Upper lobe of right lung (tissue), 1 donor: Measurements from ENCODE around the gene OGA. TPM values are rescaled to one million over a fixed set of nuclear protein-coding genes. Genes with fewer than 3 reads are reported as not detected.
A peak's percentile ranks its signal among the peaks of the same experiment; 100 is the strongest.

Experiments used
- ATAC-seq: fragments of 200-7000 bp; cut with Tn5 transposase; one replicate; pipeline ENCODE4 v1.9.1; 2020; ENCODE audit warnings: mild to moderate bottlenecking, moderate library complexity
- DNase-seq: peaks from one replicate; pipeline ENCODE4 v3.0.0-alpha.2; 2020
- H3K27ac ChIP-seq: fragments of 200-600 bp; one replicate; pipeline ENCODE4 v1.8.0; 2022
- H3K27me3 ChIP-seq: fragments of 200-600 bp; one replicate; pipeline ENCODE4 v1.8.0; 2022; ENCODE audit warnings: mild to moderate bottlenecking
- H3K36me3 ChIP-seq: fragments of 200-600 bp; one replicate; pipeline ENCODE4 v1.8.0; 2022
- H3K4me1 ChIP-seq: fragments of 200-600 bp; one replicate; pipeline ENCODE4 v1.8.0; 2022
- H3K4me3 ChIP-seq: fragments of 200-600 bp; one replicate; pipeline ENCODE4 v1.8.0; 2022; ENCODE audit warnings: mild to moderate bottlenecking
- H3K9me3 ChIP-seq: fragments of 200-600 bp; one replicate; pipeline ENCODE4 v1.8.0; 2022
- CTCF ChIP-seq: fragments of 200-600 bp; IDR thresholded peaks from one replicate; pipeline ENCODE4 v1.8.0; 2022; ENCODE audit warnings: antibody characterized with exemption
- intact Hi-C: fragments of 100-400 bp; cut with DNase I; formaldehyde crosslinking; loops from one replicate; pipeline ENCODE4 v1.11.0; 2022
- total RNA-seq: library from RNA; stranded (reverse); fragmentation: NEBNext Ultra II Directional; extraction: Animal tissue kit (Norgen Biotek cat#: 25700); gene quantifications from one replicate; pipeline ENCODE4 v1.2.1, GENCODE V29; 2021
- donor health status: DM: no; HTN: yes; CAD: no; lungs with severe emphysema.

OGA gene
- total RNA-seq, 1 donor from 2014 or later, result 91.6 TPM

- no peaks in the 10 kb centered on the region for H3K27me3 ChIP-seq
- DNase-seq (no peak), ATAC-seq (no peak)
- no peaks in the 10 kb centered on the region for H3K4me1 ChIP-seq
- no peak for TF ChIP-seq CTCF
- intact Hi-C loops, result no loop called here
- no peaks in the 10 kb centered on the region for H3K9me3 ChIP-seq
- H3K4me3 ChIP-seq, result no peak overlapping the region
- H3K27ac ChIP-seq, result no peak overlapping the region
- no peaks in the 10 kb centered on the region for H3K36me3 ChIP-seq
These were observed 59.4 kb downstream of the OGA start for GRCh38 chr10:101758858-101759257.

GRCh38 chr10:101752241-101752640, 66.0 kb downstream of the OGA start:
- Histone ChIP-seq H3K27ac (no peak overlapping the region), H3K27me3 (no peaks in the 10 kb centered on the region), H3K4me1 (no peaks in the 10 kb centered on the region), H3K9me3 (no peaks in the 10 kb centered on the region), H3K36me3 (no peaks in the 10 kb centered on the region), H3K4me3 (no peak overlapping the region)
- TF ChIP-seq CTCF, result no peak
- ATAC-seq (no peak), DNase-seq (no peak)
- intact Hi-C loops, result no loop called here

- Histone ChIP-seq H3K36me3 (no peaks in the 10 kb centered on the region), H3K4me3 (no peak overlapping the region), H3K27ac (no peak overlapping the region), H3K4me1 (peaks cover 4% of the 10 kb centered on the region), H3K9me3 (no peaks in the 10 kb centered on the region), H3K27me3 (no peaks in the 10 kb centered on the region)
- ATAC-seq (no peak), DNase-seq (no peak)
- no peak for TF ChIP-seq CTCF
- intact Hi-C loops, result no loop called here
These were observed 68.9 kb downstream of the OGA start for GRCh38 chr10:101749047-101750016.

GRCh38 chr10:101748496-101748895, 69.7 kb downstream of the OGA start:
- intact Hi-C loops, result no loop called here
- H3K9me3 ChIP-seq, result no peaks in the 10 kb centered on the region
- TF ChIP-seq CTCF, result no peak
- H3K36me3 ChIP-seq, result no peaks in the 10 kb centered on the region
- H3K27me3 ChIP-seq, result no peaks in the 10 kb centered on the region
- H3K4me1 ChIP-seq, result peaks cover 4% of the 10 kb centered on the region
- no peak for ATAC-seq
- H3K4me3 ChIP-seq, result no peak overlapping the region
- no peak overlapping the region for H3K27ac ChIP-seq
- DNase-seq, result no peak

- Histone ChIP-seq H3K4me3 (no peak overlapping the region), H3K36me3 (no peaks in the 10 kb centered on the region), H3K9me3 (no peaks in the 10 kb centered on the region), H3K4me1 (peaks cover 4% of the 10 kb centered on the region), H3K27me3 (peaks cover 12% of the 10 kb centered on the region), H3K27ac (no peak overlapping the region)
- no peak for TF ChIP-seq CTCF
- intact Hi-C loops, result no loop called here
- ATAC-seq (peak; percentile 86), DNase-seq (no peak)
These were observed 73.1 kb downstream of the OGA start for GRCh38 chr10:101745074-101745696.
